ENCODE measurements around the gene SRSF1.
"Not testable (repeated sequence)": the region's sequence is repeated elsewhere in the genome, so short reads cannot be mapped to it uniquely, and the experiment has no call there.

SRSF1 gene

GRCh38 chr17:57988301-57989250 lies 18.5 kb downstream of the SRSF1 start:
- peak; percentile 85 for DNase-seq

- DNase-seq: peak; percentile 85
Observed at GRCh38 chr17:57987581-57988300, 19.3 kb downstream of the SRSF1 start, which contains the start of gene VEZF1. TSS of gene VEZF1 (minus strand) at chr17:57988254. CDS start at chr17:57988111, 143 bp downstream.

GRCh38 chr17:57986841-57987580 lies 20.0 kb downstream of the SRSF1 start:
- peak; percentile 80 for DNase-seq

GRCh38 chr17:57985675-57985974 lies 21.4 kb downstream of the SRSF1 start:
- DNase-seq: peak; percentile 50

- DNase-seq: no peak
Observed at GRCh38 chr17:57984936-57985674, 21.9 kb downstream of the SRSF1 start.

GRCh38 chr17:57984261-57984890 lies 22.7 kb downstream of the SRSF1 start:
- DNase-seq: no peak

- no peak for DNase-seq
Observed at GRCh38 chr17:57983446-57983845, 23.6 kb downstream of the SRSF1 start.

GRCh38 chr17:57982452-57983170 lies 24.4 kb downstream of the SRSF1 start:
- no peak for DNase-seq

GRCh38 chr17:57980522-57980921 lies 26.5 kb downstream of the SRSF1 start:
- no peak for DNase-seq

- DNase-seq: no peak
Observed at GRCh38 chr17:57979076-57979475, 28.0 kb downstream of the SRSF1 start.

GRCh38 chr17:57976594-57976993 lies 30.5 kb downstream of the SRSF1 start:
- no peak for DNase-seq

- no peak for DNase-seq
Observed at GRCh38 chr17:57975044-57975443, 32.0 kb downstream of the SRSF1 start.

GRCh38 chr17:57974053-57974824 lies 32.8 kb downstream of the SRSF1 start:
- not testable (repeated sequence) for DNase-seq

- no peak for DNase-seq
Observed at GRCh38 chr17:57972151-57972550, 34.9 kb downstream of the SRSF1 start.

- no peak for DNase-seq
Observed at GRCh38 chr17:57971572-57971971, 35.5 kb downstream of the SRSF1 start.

GRCh38 chr17:57970710-57971109 lies 36.3 kb downstream of the SRSF1 start:
- DNase-seq: no peak

GRCh38 chr17:57968456-57968855 lies 38.6 kb downstream of the SRSF1 start:
- no peak for DNase-seq

- DNase-seq: no peak
Observed at GRCh38 chr17:57966875-57967274, 40.2 kb downstream of the SRSF1 start.

GRCh38 chr17:57966246-57966645 lies 40.8 kb downstream of the SRSF1 start:
- DNase-seq: no peak

GRCh38 chr17:57965521-57966160 lies 41.4 kb downstream of the SRSF1 start:
- no peak for DNase-seq
